ENCODE measurements around the gene ST3GAL6.

DNA sequence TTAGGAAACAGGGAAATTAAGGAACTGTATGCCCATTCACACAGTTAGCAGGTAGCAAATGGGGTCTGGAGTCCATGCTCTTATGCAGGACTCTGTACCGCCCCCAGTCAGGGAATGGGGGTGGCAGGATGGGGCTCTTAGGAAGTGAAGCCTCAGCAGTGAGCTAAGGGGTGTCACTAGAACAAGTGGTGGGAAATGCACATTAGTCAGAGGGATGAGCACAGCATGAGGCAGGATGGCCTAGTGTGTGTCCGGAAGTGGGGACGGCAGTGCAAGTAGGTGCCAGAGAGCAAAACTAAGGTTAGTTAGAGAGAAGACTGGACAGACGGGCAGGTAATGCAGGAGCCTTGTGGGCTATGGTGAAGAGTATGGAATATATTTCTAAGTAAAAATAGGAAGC, 60.7 kb downstream of the ST3GAL6 start:
- TF ChIP-seq POLR2AphosphoS5 (IDR thresholded peaks at IDR 0.05) = no peak
- TF ChIP-seq, protein P1, sequence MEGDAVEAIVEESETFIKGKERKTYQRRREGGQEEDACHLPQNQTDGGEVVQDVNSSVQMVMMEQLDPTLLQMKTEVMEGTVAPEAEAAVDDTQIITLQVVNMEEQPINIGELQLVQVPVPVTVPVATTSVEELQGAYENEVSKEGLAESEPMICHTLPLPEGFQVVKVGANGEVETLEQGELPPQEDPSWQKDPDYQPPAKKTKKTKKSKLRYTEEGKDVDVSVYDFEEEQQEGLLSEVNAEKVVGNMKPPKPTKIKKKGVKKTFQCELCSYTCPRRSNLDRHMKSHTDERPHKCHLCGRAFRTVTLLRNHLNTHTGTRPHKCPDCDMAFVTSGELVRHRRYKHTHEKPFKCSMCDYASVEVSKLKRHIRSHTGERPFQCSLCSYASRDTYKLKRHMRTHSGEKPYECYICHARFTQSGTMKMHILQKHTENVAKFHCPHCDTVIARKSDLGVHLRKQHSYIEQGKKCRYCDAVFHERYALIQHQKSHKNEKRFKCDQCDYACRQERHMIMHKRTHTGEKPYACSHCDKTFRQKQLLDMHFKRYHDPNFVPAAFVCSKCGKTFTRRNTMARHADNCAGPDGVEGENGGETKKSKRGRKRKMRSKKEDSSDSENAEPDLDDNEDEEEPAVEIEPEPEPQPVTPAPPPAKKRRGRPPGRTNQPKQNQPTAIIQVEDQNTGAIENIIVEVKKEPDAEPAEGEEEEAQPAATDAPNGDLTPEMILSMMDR (IDR thresholded peaks at IDR 0.05) = no peak
- TF ChIP-seq POLR2A (IDR thresholded peaks at IDR 0.05) = no peak
